GM13976 (cell line): Measurements from ENCODE around the gene MPC1.
A peak's percentile ranks its signal among the peaks of the same experiment; 100 is the strongest.

Experiments used
- DNase-seq: peaks from one replicate; pipeline ENCODE4 v3.0.0; 2012; ENCODE audit warnings: low spot score
- CTCF ChIP-seq: IDR thresholded peaks from 2 replicates; pipeline ENCODE4 v1.5.1; 2012; ENCODE audit warnings: borderline replicate concordance, mild to moderate bottlenecking; ENCODE audit not compliant: insufficient read depth; ENCODE audit errors: extremely low read depth, missing control alignments, control extremely low read depth
- in situ Hi-C: fragments of 300-500 bp; cut with MboI; formaldehyde crosslinking; loops from one replicate; pipeline ENCODE4 v1.12.0; 2022; ENCODE audit warnings: low sequenced_read_pairs, mixed read lengths, inconsistent platforms; ENCODE audit not compliant: unreplicated experiment

MPC1 gene

DNA sequence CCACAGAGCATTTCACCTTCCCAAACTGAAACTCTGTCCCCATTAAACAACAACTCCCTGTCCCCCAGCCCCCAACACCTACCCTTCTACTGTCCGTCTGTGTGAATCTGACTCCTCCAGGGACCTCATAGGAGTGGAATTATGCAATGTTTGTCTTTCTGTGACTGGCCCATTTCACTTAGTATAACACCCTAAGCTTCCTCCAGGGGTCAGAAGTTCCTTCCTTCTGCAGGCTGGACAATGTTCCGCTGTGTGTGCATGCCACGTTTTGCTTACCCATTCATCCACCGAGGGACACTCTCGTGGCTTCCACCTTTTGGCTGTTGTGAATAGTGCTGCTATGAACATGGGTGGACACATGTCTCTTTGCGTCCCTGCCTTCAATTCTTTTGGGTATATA is 37.6 kb upstream of the MPC1 start:
- in situ Hi-C loops = no loop called here
- no peak for TF ChIP-seq CTCF
- DNase-seq = no peak

DNA sequence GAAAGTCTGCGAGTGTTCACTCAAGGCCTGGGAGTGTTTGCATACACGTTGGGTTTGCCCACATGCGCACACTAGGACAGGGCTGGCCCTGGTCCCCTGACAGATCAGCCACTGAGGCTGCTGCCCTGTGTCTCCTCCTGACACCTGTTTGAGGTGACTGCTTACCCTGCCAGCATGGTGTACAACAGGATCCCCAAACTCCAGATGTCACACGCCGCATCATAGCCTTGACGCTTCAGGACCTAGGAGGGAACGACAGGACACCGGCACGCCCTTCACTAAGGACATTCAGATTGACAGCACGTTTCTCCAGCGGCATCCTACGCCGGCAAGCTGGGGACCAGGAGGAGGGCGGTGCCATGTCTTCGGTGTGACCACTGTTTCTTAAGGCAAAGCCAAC is 37.0 kb upstream of the MPC1 start:
- no peak for DNase-seq
- no peak for TF ChIP-seq CTCF
- in situ Hi-C loops = no loop called here

GRCh38 chr6:166419286-166419685 is 36.5 kb upstream of the MPC1 start:
- in situ Hi-C loops = no loop called here
- TF ChIP-seq CTCF = no peak
- DNase-seq = peak; percentile 53

GRCh38 chr6:166418691-166419143 is 36.0 kb upstream of the MPC1 start:
- no peak for TF ChIP-seq CTCF
- no peak for DNase-seq
- in situ Hi-C loops = no loop called here

DNA sequence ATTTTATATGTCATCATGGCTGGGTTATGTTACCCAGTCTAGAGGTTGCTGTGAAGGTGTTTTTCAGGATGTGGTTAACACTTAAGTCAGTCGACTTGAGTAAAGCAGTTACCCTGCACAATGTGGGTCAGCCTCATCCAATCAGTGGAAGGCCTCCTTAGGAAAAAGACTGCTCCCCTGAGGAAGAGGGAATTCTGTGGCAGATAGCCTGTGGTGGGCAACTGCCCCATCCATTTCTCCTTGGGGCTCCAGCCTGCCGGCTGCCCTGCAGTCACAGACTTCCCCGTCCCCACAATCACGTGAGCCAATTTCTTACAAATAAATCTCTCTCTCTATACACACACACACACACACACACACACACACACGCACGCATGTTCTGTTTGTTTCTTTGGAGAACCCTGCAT is 34.5 kb upstream of the MPC1 start:
- in situ Hi-C loops = no loop called here
- DNase-seq = no peak
- TF ChIP-seq CTCF = no peak

DNA sequence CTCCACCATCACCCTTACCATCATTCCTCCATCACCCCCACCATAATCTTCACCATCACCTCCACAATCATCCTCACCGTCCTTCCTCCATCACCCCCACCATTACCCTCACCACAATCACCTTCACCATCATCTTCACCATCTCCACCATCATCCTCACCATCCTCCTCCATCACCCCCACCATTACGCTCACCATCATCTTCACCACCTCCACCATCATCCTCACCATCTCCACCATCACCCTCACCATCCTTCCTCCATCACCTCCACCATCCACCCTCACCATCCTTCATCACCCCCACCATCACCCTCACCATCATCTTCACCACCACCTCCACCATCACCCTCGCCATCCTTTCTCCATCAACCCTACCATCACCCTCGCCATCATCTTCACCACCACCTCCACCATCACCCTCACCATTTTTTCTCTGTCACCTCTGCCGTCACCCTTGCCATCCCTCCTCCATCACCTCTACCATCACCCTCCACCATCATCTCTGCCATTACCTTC is 33.1 kb upstream of the MPC1 start:
- no peak for TF ChIP-seq CTCF
- in situ Hi-C loops = no loop called here
- DNase-seq = no peak

- in situ Hi-C loops = no loop called here
- no peak for DNase-seq
- no peak for TF ChIP-seq CTCF
These were observed 32.6 kb upstream of the MPC1 start for GRCh38 chr6:166415306-166415705.
